Aorta (tissue), 5 donors: Measurements from ENCODE around the gene TELO2. TPM values are rescaled to one million over a fixed set of nuclear protein-coding genes. Genes with fewer than 3 reads are reported as not detected.
A peak's percentile ranks its signal among the peaks of the same experiment; 100 is the strongest.

Experiments
- ATAC-seq: fragments of 200-7000 bp; cut with Tn5 transposase; one replicate; pipeline ENCODE4 v1.9.1; 2022; ENCODE audit warnings: moderate library complexity; ENCODE audit not compliant: low FRiP score
- DNase-seq, 2 donors: peaks; one replicate each; pipeline ENCODE4 v3.0.0-alpha.2; 2020
- H3K27ac ChIP-seq, 2 donors: one replicate each; pipeline ENCODE4 v1.5.1; 2013; ENCODE audit warnings: low read length in 2 of 2, mild to moderate bottlenecking in 2 of 2, moderate library complexity in 2 of 2, control low read depth in 1 of 2, inconsistent platforms in 1 of 2, low read depth in 1 of 2
- H3K27me3 ChIP-seq, 2 donors: one replicate each; pipeline ENCODE4 v1.6.1; 2013; ENCODE audit warnings: control low read depth in 1 of 2, low read length in 1 of 2, mild to moderate bottlenecking in 1 of 2, moderate library complexity in 1 of 2; ENCODE audit not compliant: insufficient read depth in 2 of 2, control insufficient read depth in 1 of 2
- H3K36me3 ChIP-seq, 2 donors: one replicate each; pipeline ENCODE4 v1.6.1; 2013; ENCODE audit warnings: control low read depth in 1 of 2, low read length in 1 of 2, mild to moderate bottlenecking in 1 of 2; ENCODE audit not compliant: insufficient read depth in 2 of 2, control insufficient read depth in 1 of 2
- H3K4me1 ChIP-seq, 2 donors: one replicate each; pipeline ENCODE4 v1.6.1; 2013; ENCODE audit warnings: low read length in 2 of 2, control low read depth in 1 of 2, mild to moderate bottlenecking in 1 of 2, moderate library complexity in 1 of 2; ENCODE audit not compliant: insufficient read depth in 2 of 2, control insufficient read depth in 1 of 2
- H3K4me3 ChIP-seq, 2 donors: one replicate each; pipeline ENCODE4 v1.5.1; 2013; ENCODE audit warnings: low read length in 2 of 2, control low read depth in 1 of 2, mild to moderate bottlenecking in 1 of 2
- H3K9me3 ChIP-seq: one replicate; pipeline ENCODE4 v1.6.1; 2013; ENCODE audit warnings: mild to moderate bottlenecking, low read length; ENCODE audit not compliant: control insufficient read depth
- WGBS, 2 donors: extraction: QIAGEN DNeasy Blood & Tissue Kit; methylation state at CpG; one replicate each; pipeline ENCODE4 v1.1.7; 2013; 5-methylcytosine and 5-hydroxymethylcytosine counted together
- intact Hi-C, 2 donors: fragments of 100-400 bp; cut with DNase I; formaldehyde crosslinking; loops; one replicate each; pipeline versions ENCODE4 v1.14.2 to v1.15.0; 2022
- polyA plus RNA-seq, 2 donors: library from polyadenylated mRNA; stranded (reverse); fragments of 200-250 nt; gene quantifications; one replicate each; pipeline ENCODE4 v1.2.3, GENCODE V29; 2013
- total RNA-seq, 2 donors: library from RNA; stranded (reverse); fragmentation: NEBNext Ultra II Directional; extraction: Animal tissue kit (Norgen Biotek cat#: 25700); gene quantifications; one replicate each; pipeline ENCODE4 v1.2.1, GENCODE V29; 2021
- donor health status: healthy with polysubstance abuse.
- donor health status: Bipolar disorder and iron deficiency.
- donor health status: DM: no; HTN: no; CAD: no.
- donor health status: DM: no; HTN: no; CAD: no.
- donor health status: DM: yes; HTN: yes; CAD: no.

TELO2 gene
- total and polyA plus RNA-seq, 4 donors: 8.8 to 52.7 (median 26.9) TPM

- Histone ChIP-seq H3K36me3 (peaks cover 0 to 6% of the 10 kb centered on the region in 2 donors), H3K27ac (no peak overlapping the region), H3K27me3 (no peaks in the 10 kb centered on the region), H3K9me3 (no peaks in the 10 kb centered on the region), H3K4me1 (no peaks in the 10 kb centered on the region), H3K4me3 (no peak overlapping the region)
- 92 to 94% methylated on average over 40 to 41 of the region's 41 CpGs for WGBS, 2 donors
- intact Hi-C loops: no loop called here
- DNase-seq (no peak), ATAC-seq (no peak)
Observed at GRCh38 chr16:1455190-1456171, 37.7 kb upstream of the TELO2 start.

- peaks cover 0 to 6% of the 10 kb centered on the region in 2 donors for H3K36me3 ChIP-seq
Observed at GRCh38 chr16:1456951-1457350, 36.2 kb upstream of the TELO2 start.

GRCh38 chr16:1457489-1458245 lies 35.5 kb upstream of the TELO2 start:
- H3K4me1 ChIP-seq: no peaks in the 10 kb centered on the region
- no peaks in the 10 kb centered on the region for H3K27me3 ChIP-seq
- peaks cover 0 to 5% of the 10 kb centered on the region in 2 donors for H3K36me3 ChIP-seq
- 94 to 95% methylated on average over 42 of the region's 42 CpGs for WGBS, 2 donors
- intact Hi-C loops: no loop called here
- H3K9me3 ChIP-seq: no peaks in the 10 kb centered on the region
- H3K27ac ChIP-seq: no peak overlapping the region
- no peak overlapping the region for H3K4me3 ChIP-seq
- DNase-seq (no peak), ATAC-seq (no peak)

More at GRCh38 chr16:1456951-1457350, 36.2 kb upstream of the TELO2 start:
- DNase-seq: no peak
- Histone ChIP-seq H3K4me3 (no peak overlapping the region), H3K27ac (no peak overlapping the region), H3K4me1 (no peaks in the 10 kb centered on the region), H3K9me3 (no peaks in the 10 kb centered on the region), H3K27me3 (no peaks in the 10 kb centered on the region)
- intact Hi-C loops: no loop called here
- no peak for ATAC-seq
- 88 to 91% methylated on average over 16 of the region's 16 CpGs for WGBS, 2 donors

- 93 to 94% methylated on average over 26 of the region's 26 CpGs for WGBS, 2 donors
- H3K36me3 ChIP-seq: peaks cover 0 to 3% of the 10 kb centered on the region in 2 donors
- intact Hi-C loops: no loop called here
Observed at GRCh38 chr16:1458336-1458976, 34.7 kb upstream of the TELO2 start.

GRCh38 chr16:1458977-1459341 lies 34.2 kb upstream of the TELO2 start:
- WGBS, 2 donors: 87 to 89% methylated on average over 14 of the region's 14 CpGs
- Histone ChIP-seq H3K9me3 (no peaks in the 10 kb centered on the region), H3K4me3 (no peak overlapping the region), H3K27me3 (no peaks in the 10 kb centered on the region), H3K36me3 (no peaks in the 10 kb centered on the region), H3K4me1 (no peaks in the 10 kb centered on the region), H3K27ac (no peak overlapping the region)
- intact Hi-C loops: no loop called here
- no peak for DNase-seq
- ATAC-seq: no peak

More at GRCh38 chr16:1458336-1458976, 34.7 kb upstream of the TELO2 start:
- H3K27me3 ChIP-seq: no peaks in the 10 kb centered on the region
- no peaks in the 10 kb centered on the region for H3K4me1 ChIP-seq
- ATAC-seq (no peak), DNase-seq (no peak)
- H3K9me3 ChIP-seq: no peaks in the 10 kb centered on the region
- H3K4me3 ChIP-seq: no peak overlapping the region
- H3K27ac ChIP-seq: no peak overlapping the region

- H3K4me1 ChIP-seq: no peaks in the 10 kb centered on the region
- no peaks in the 10 kb centered on the region for H3K27me3 ChIP-seq
- DNase-seq (no peak), ATAC-seq (no peak)
- no peak overlapping the region for H3K27ac ChIP-seq
- H3K36me3 ChIP-seq: no peaks in the 10 kb centered on the region
- WGBS, 2 donors: 72 to 87% methylated on average over 9 to 10 of the region's 10 CpGs
- H3K4me3 ChIP-seq: no peak overlapping the region
- no peaks in the 10 kb centered on the region for H3K9me3 ChIP-seq
- intact Hi-C loops: no loop called here
Observed at GRCh38 chr16:1459967-1460366, 33.2 kb upstream of the TELO2 start.

- Histone ChIP-seq H3K36me3 (no peaks in the 10 kb centered on the region), H3K4me3 (no peak overlapping the region), H3K27ac (no peak overlapping the region), H3K27me3 (no peaks in the 10 kb centered on the region), H3K9me3 (no peaks in the 10 kb centered on the region), H3K4me1 (no peaks in the 10 kb centered on the region)
- DNase-seq: peak in 1 of 2 donors; percentile 66
- intact Hi-C loops: no loop called here
- 92% methylated on average over 30 of the region's 30 CpGs for WGBS, 2 donors
- ATAC-seq: no peak
Observed at GRCh38 chr16:1460602-1461138, 32.5 kb upstream of the TELO2 start.

- Histone ChIP-seq H3K9me3 (no peaks in the 10 kb centered on the region), H3K27me3 (no peaks in the 10 kb centered on the region), H3K4me3 (no peak overlapping the region), H3K27ac (no peak overlapping the region), H3K36me3 (no peaks in the 10 kb centered on the region), H3K4me1 (no peaks in the 10 kb centered on the region)
- DNase-seq: no peak
- WGBS, 2 donors: 86 to 87% methylated on average over 24 of the region's 24 CpGs
- no peak for ATAC-seq
- intact Hi-C loops: no loop called here
Observed at GRCh38 chr16:1461146-1461545, 32.0 kb upstream of the TELO2 start.
